ENCODE results near the gene TMEM187.

GRCh38 chrX:153944140-153944799 is 28.3 kb upstream of the TMEM187 start, which contains the start of gene RENBP:
- TF ChIP-seq, protein P1, sequence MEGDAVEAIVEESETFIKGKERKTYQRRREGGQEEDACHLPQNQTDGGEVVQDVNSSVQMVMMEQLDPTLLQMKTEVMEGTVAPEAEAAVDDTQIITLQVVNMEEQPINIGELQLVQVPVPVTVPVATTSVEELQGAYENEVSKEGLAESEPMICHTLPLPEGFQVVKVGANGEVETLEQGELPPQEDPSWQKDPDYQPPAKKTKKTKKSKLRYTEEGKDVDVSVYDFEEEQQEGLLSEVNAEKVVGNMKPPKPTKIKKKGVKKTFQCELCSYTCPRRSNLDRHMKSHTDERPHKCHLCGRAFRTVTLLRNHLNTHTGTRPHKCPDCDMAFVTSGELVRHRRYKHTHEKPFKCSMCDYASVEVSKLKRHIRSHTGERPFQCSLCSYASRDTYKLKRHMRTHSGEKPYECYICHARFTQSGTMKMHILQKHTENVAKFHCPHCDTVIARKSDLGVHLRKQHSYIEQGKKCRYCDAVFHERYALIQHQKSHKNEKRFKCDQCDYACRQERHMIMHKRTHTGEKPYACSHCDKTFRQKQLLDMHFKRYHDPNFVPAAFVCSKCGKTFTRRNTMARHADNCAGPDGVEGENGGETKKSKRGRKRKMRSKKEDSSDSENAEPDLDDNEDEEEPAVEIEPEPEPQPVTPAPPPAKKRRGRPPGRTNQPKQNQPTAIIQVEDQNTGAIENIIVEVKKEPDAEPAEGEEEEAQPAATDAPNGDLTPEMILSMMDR (conservative IDR thresholded peaks at IDR 0.05; ENCODE audit: low read depth, low read length) = no peak
- no peak for TF ChIP-seq EZH2 (IDR thresholded peaks at IDR 0.05; ENCODE audit: borderline replicate concordance, low read depth, low read length, poor library complexity, severe bottlenecking)
